AG10803 (cell line): ENCODE results near the gene PHF23.

Experiments used
- DNase-seq: peaks from one replicate; pipeline ENCODE4 v3.0.0; 2010; ENCODE audit warnings: low read depth
- H3K4me3 ChIP-seq: 2 replicates; pipeline ENCODE4 v1.5.1; 2011; ENCODE audit warnings: mild to moderate bottlenecking, low read length, control low read depth
- TF ChIP-seq, protein P1 (sequence below): conservative IDR thresholded peaks from 2 replicates; pipeline ENCODE4 v1.5.1; 2011; ENCODE audit warnings: mild to moderate bottlenecking, low read length, control low read depth, inconsistent platforms

Gene PHF23

GRCh38 chr17:7241783-7242716 is 2.8 kb upstream of the PHF23 start, which contains the start of gene GABARAP:
Gene GABARAP, minus strand, starts transcription at chr17:7242449. Its CDS starts 119 bp downstream, at chr17:7242330.
- TF ChIP-seq, protein P1, sequence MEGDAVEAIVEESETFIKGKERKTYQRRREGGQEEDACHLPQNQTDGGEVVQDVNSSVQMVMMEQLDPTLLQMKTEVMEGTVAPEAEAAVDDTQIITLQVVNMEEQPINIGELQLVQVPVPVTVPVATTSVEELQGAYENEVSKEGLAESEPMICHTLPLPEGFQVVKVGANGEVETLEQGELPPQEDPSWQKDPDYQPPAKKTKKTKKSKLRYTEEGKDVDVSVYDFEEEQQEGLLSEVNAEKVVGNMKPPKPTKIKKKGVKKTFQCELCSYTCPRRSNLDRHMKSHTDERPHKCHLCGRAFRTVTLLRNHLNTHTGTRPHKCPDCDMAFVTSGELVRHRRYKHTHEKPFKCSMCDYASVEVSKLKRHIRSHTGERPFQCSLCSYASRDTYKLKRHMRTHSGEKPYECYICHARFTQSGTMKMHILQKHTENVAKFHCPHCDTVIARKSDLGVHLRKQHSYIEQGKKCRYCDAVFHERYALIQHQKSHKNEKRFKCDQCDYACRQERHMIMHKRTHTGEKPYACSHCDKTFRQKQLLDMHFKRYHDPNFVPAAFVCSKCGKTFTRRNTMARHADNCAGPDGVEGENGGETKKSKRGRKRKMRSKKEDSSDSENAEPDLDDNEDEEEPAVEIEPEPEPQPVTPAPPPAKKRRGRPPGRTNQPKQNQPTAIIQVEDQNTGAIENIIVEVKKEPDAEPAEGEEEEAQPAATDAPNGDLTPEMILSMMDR, result no peak
- H3K4me3 ChIP-seq, result peak within 1 kb of the TSS; percentile 100
- DNase-seq, result peak; percentile 92

DNA sequence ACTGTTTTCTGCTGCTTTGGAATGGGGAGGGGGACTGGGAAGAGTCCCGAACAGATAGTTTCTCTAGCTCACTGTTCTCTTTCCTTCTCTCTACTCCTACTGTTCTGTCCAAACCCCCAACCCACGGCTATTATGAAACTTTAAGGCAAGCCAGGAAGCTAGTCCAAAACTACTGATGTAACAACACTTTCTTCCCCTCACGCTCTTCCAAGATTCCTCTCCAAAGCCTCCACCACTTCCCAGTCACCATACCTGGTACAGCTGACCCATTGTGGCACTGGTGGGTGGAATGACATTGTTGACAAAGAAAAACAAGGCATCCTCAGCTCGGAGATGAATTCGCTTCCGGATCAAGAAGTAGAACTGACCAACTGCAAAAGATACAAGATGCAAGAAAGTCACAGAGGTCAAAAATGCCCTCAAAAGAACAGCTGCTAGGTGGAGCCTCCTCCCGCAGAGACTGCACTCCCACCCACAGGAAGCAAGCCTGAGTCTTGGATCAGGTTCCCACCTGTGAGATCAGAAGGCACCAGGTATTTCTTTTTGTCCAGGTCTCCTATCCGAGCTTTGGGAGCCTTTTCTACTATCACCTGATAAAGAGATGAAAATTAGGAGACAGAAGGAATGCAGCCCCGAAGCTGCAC is 2.0 kb upstream of the PHF23 start:
- H3K4me3 ChIP-seq, result peak overlapping the region; percentile 100
- TF ChIP-seq, protein P1, result no peak
- DNase-seq, result peak; percentile 36

GRCh38 chr17:7240375-7240774 is 1.1 kb upstream of the PHF23 start:
- TF ChIP-seq, protein P1, result no peak
- DNase-seq, result no peak
- H3K4me3 ChIP-seq, result peak overlapping the region; percentile 100

GRCh38 chr17:7238420-7239090 is 702 bp downstream of the PHF23 start:
- peak overlapping the region; percentile 94 for H3K4me3 ChIP-seq
- DNase-seq, result peak; percentile 42
- TF ChIP-seq, protein P1, result no peak

DNA sequence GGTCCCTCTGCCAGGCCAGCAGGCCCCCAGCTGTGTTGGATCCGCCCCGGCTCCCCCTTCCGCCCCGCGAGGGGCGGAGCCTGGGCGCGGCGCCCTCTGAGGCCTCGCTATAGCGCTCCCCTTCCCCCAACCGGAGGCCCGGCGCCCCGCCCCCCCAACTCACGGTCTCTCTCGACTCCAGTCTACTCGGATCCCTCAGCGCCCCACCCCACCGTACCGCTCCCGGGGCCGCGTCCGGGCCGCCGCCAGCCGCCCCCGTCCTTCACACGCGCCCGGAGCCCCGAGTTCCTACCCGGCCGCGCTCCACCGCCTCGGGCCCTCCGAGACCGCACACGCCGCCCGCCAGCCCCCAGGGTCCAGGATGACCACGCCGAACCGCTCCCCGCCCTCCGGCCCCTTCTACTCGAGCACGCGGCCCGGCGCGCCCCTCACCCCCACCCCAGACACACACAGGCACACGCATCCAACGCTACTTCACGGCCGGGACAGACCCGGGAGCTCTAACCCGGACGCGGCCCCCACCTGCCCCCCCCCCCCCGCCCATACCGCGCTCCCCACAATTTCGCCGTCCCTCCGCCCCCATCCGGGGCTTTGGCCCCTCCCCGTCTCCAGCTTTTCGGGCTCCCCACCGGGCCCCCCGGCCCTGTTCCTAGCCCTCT is 1.4 kb downstream of the PHF23 start:
- peak overlapping the region; percentile 94 for H3K4me3 ChIP-seq
- TF ChIP-seq, protein P1, result no peak
- DNase-seq, result peak; percentile 57

DNA sequence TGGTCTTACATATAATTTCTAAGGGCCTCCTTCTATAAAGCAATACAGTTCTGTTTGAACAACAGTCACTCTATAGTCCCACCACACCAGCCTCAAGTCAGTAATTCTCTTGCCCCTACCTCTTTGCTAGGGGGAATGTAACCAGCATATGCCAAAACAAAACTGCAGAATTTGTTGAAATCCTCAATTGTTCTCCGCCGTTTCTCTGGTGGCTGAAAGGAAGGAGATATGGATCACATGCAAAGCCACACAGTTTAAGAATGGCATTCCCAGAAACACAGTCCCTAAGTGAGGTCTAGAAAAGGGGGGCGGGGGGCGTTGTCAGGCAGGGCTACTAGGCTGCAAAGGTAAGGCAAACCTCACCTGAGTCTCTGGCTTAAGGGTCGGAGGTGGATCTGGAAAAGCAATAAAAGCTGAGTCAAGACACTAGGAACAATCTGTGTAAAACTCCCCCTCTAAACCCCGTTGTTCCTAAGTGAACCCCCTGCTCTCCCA is 1.9 kb downstream of the PHF23 start:
- DNase-seq, result no peak
- H3K4me3 ChIP-seq, result peak overlapping the region; percentile 94
- TF ChIP-seq, protein P1, result no peak
